ENCODE results near the gene KIT. TPM values are rescaled to one million over a fixed set of nuclear protein-coding genes. Genes with fewer than 3 reads are reported as not detected.

Gene KIT
- total and polyA plus RNA-seq, 2 donors (not counting 1 experiment from before 2014, with no cell fraction given), result 0.01 TPM; not detected in 1

GRCh38 chr4:54781756-54782155 is 124.0 kb downstream of the KIT start:
- CTCF ChIA-PET, result no interaction called here
- WGBS (ENCODE audit: insufficient coverage), result 95% methylated on average over 3 of the region's 4 CpGs

More at GRCh38 chr4:54781756-54782155, 124.0 kb downstream of the KIT start:
- H3K4me1 ChIP-seq (ENCODE audit: control insufficient read depth in 2 of 2, insufficient read depth in 2 of 2, low read length in 2 of 2), result no peaks in the 10 kb centered on the region
- Mint-ChIP-seq H3K27ac (no peak overlapping the region), H3K9me3 (ENCODE audit: insufficient read depth) (no peaks in the 10 kb centered on the region), H3K4me3 (no peak overlapping the region), H3K4me1 (peaks cover 5% of the 10 kb centered on the region), H3K27me3 (peaks cover under 1% of the 10 kb centered on the region)
- peaks cover 0 to 4% (median 0%) of the 10 kb centered on the region in 3 donors for H3K9me3 ChIP-seq (ENCODE audit: control extremely low read depth in 1 of 3, control insufficient read depth in 2 of 3, insufficient read depth in 1 of 3, low read length in 2 of 3)
- DNase-seq (no peak), ATAC-seq (ENCODE audit: low read depth) (no peak)
- TF ChIP-seq CTCF (IDR thresholded peaks at IDR 0.05), result no peak
- TF ChIP-seq EZH2 (IDR thresholded peaks at IDR 0.05; ENCODE audit: borderline replicate concordance, insufficient read depth, low read depth, low read length, poor library complexity, severe bottlenecking), result no peak
- intact Hi-C loops (cut with micrococcal nuclease), result no loop called here
- no peak overlapping the region for H3K4me2 ChIP-seq (replicated peaks; ENCODE audit: low read depth, low read length, poor library complexity, severe bottlenecking)
- H3K27me3 ChIP-seq (replicated peaks in 1 of 4; ENCODE audit: control extremely low read depth in 1 of 4, control insufficient read depth in 3 of 4, insufficient read depth in 4 of 4, low read length in 3 of 4), result no peaks in the 10 kb centered on the region
- H3K79me2 ChIP-seq (ENCODE audit: control insufficient read depth, insufficient read depth, low read length), result no peaks in the 10 kb centered on the region
- H3K27ac ChIP-seq (ENCODE audit: low read length in 2 of 2), result no peak overlapping the region
- POLR2A ChIA-PET, result no interaction called here
- H3K4me3 ChIP-seq (ENCODE audit: control extremely low read depth in 1 of 5, extremely low read depth in 1 of 5, insufficient read depth in 1 of 5, low read depth in 2 of 5, low read length in 4 of 5), result no peak overlapping the region
- H3K36me3 ChIP-seq (replicated peaks in 1 of 2; ENCODE audit: control extremely low read depth in 1 of 2, control insufficient read depth in 1 of 2, extremely low read depth in 1 of 2, insufficient read depth in 2 of 2, low read length in 1 of 2), result no peaks in the 10 kb centered on the region
- no peak overlapping the region for H2AFZ ChIP-seq (ENCODE audit: insufficient read depth, low read depth, low read length, poor library complexity, severe bottlenecking)
- no peak overlapping the region for H3K9ac ChIP-seq (ENCODE audit: low read length)
- no peaks in the 10 kb centered on the region for H4K20me1 ChIP-seq (ENCODE audit: control insufficient read depth, insufficient read depth, low read length, poor library complexity, severe bottlenecking)
